ENCODE results near the gene S100A2.

GRCh38 chr1:153513023-153513422 lies 52.6 kb downstream of the S100A2 start:
- TF ChIP-seq CTCF (IDR thresholded peaks at IDR 0.05; ENCODE audit: low read length) (no peak), EZH2 (optimal IDR thresholded peaks at IDR 0.05; ENCODE audit: low read depth, low read length) (no peak)

Measured in MM.1S (cell line).